Measurements from ENCODE around the gene NPAS3.

The NPAS3 gene

GRCh38 chr14:33356181-33356580 lies 417.5 kb downstream of the NPAS3 start:
- no peaks in the 10 kb centered on the region for H3K27me3 ChIP-seq (ENCODE audit: insufficient read depth, poor library complexity, severe bottlenecking)
- H3K4me3 ChIP-seq (replicated peaks; ENCODE audit: insufficient read depth, low read length): no peak overlapping the region
- no peak for DNase-seq (ENCODE audit: low read depth in 1 of 2, low spot score in 1 of 2)
- TF ChIP-seq REST (IDR thresholded peaks at IDR 0.05; ENCODE audit: insufficient replicate concordance, low read depth): no peak
- no peak for TF ChIP-seq POLR2AphosphoS5 (IDR thresholded peaks at IDR 0.05; ENCODE audit: low read depth)
- no peak for TF ChIP-seq CTCF (IDR thresholded peaks at IDR 0.05; ENCODE audit: insufficient read depth, low read length)
- TF ChIP-seq GABPA (IDR thresholded peaks at IDR 0.05; ENCODE audit: low read depth): no peak
- no peak for TF ChIP-seq SPI1 (IDR thresholded peaks at IDR 0.05; ENCODE audit: borderline replicate concordance, low read depth)
- no peak overlapping the region for H3K27ac ChIP-seq (replicated peaks)

- Histone ChIP-seq H3K27me3 (ENCODE audit: insufficient read depth, poor library complexity, severe bottlenecking) (no peaks in the 10 kb centered on the region), H3K27ac (replicated peaks) (no peak overlapping the region), H3K4me3 (replicated peaks; ENCODE audit: insufficient read depth, low read length) (no peak overlapping the region)
- TF ChIP-seq GABPA (IDR thresholded peaks at IDR 0.05; ENCODE audit: low read depth) (no peak), SPI1 (IDR thresholded peaks at IDR 0.05; ENCODE audit: borderline replicate concordance, low read depth) (no peak), POLR2AphosphoS5 (IDR thresholded peaks at IDR 0.05; ENCODE audit: low read depth) (no peak), CTCF (IDR thresholded peaks at IDR 0.05; ENCODE audit: insufficient read depth, low read length) (no peak), REST (IDR thresholded peaks at IDR 0.05; ENCODE audit: insufficient replicate concordance, low read depth) (no peak)
- DNase-seq (ENCODE audit: low read depth in 1 of 2, low spot score in 1 of 2): no peak
These were observed 418.7 kb downstream of the NPAS3 start for GRCh38 chr14:33357225-33358010.

- Histone ChIP-seq H3K27ac (replicated peaks) (no peak overlapping the region), H3K4me3 (replicated peaks; ENCODE audit: insufficient read depth, low read length) (no peak overlapping the region), H3K27me3 (ENCODE audit: insufficient read depth, poor library complexity, severe bottlenecking) (no peaks in the 10 kb centered on the region)
- TF ChIP-seq CTCF (IDR thresholded peaks at IDR 0.05; ENCODE audit: insufficient read depth, low read length) (no peak), SPI1 (IDR thresholded peaks at IDR 0.05; ENCODE audit: borderline replicate concordance, low read depth) (no peak), GABPA (IDR thresholded peaks at IDR 0.05; ENCODE audit: low read depth) (no peak)
- DNase-seq (ENCODE audit: low read depth in 1 of 2, low spot score in 1 of 2): no peak
These were observed 420.7 kb downstream of the NPAS3 start for GRCh38 chr14:33359288-33359881.

Measured in HL-60 (cell line).